H9 (cell line): ENCODE data around the gene GZMH. TPM values are rescaled to one million over a fixed set of nuclear protein-coding genes. Genes with fewer than 3 reads are reported as not detected.

Experiments used
- DNase-seq: peaks from one replicate; pipeline ENCODE4 v3.0.0-alpha.2; 2017
- H2AFZ ChIP-seq: one replicate; pipeline ENCODE4 v1.6.1; 2013; ENCODE audit warnings: mild to moderate bottlenecking, low read length, control low read depth, moderate library complexity
- H2AK5ac ChIP-seq: 2 replicates; pipeline ENCODE4 v1.6.1; 2013; ENCODE audit warnings: low read length, control low read depth, mixed read lengths; ENCODE audit not compliant: insufficient read length
- H2BK120ac ChIP-seq: one replicate; pipeline ENCODE4 v1.6.1; 2013; ENCODE audit warnings: low read depth, mild to moderate bottlenecking, low read length, control low read depth, inconsistent platforms; ENCODE audit not compliant: poor library complexity, severe bottlenecking
- H2BK12ac ChIP-seq: 2 replicates; pipeline ENCODE4 v1.6.1; 2013; ENCODE audit warnings: low read length, control low read depth, mixed read lengths, low read depth; ENCODE audit not compliant: insufficient read length
- H2BK15ac ChIP-seq: 2 replicates; pipeline ENCODE4 v1.6.1; 2013; ENCODE audit warnings: low read depth, low read length, control low read depth
- H2BK20ac ChIP-seq: one replicate; pipeline ENCODE4 v1.6.1; 2013; ENCODE audit warnings: low read depth, mild to moderate bottlenecking, low read length, control low read depth, inconsistent platforms; ENCODE audit not compliant: poor library complexity, severe bottlenecking
- H2BK5ac ChIP-seq: 2 replicates; pipeline ENCODE4 v1.6.1; 2013; ENCODE audit warnings: low read length, control low read depth, mixed read lengths; ENCODE audit not compliant: insufficient read length
- H3K14ac ChIP-seq: 2 replicates; pipeline ENCODE4 v1.6.1; 2013; ENCODE audit warnings: low read length, control low read depth; ENCODE audit not compliant: insufficient read depth
- H3K18ac ChIP-seq: 2 replicates; pipeline ENCODE4 v1.6.1; 2013; ENCODE audit warnings: low read depth, mild to moderate bottlenecking, mixed read lengths, low read length, control low read depth; ENCODE audit not compliant: insufficient read length
- H3K23ac ChIP-seq: 2 replicates; pipeline ENCODE4 v1.6.1; 2013; ENCODE audit warnings: low read length, control low read depth, mixed read lengths, low read depth; ENCODE audit not compliant: insufficient read length
- H3K23me2 ChIP-seq: 2 replicates; pipeline ENCODE4 v1.6.1; 2013; ENCODE audit warnings: low read depth, mild to moderate bottlenecking, mixed read lengths, low read length, control low read depth; ENCODE audit not compliant: insufficient read length, poor library complexity, severe bottlenecking
- H3K27ac ChIP-seq: 2 replicates; pipeline ENCODE4 v1.5.1; 2013; ENCODE audit warnings: low read length, control low read depth, mixed read lengths, low read depth; ENCODE audit not compliant: insufficient read length
- H3K27me3 ChIP-seq: 2 replicates; pipeline ENCODE4 v1.6.1; 2013; ENCODE audit warnings: low read length, control low read depth, inconsistent platforms; ENCODE audit not compliant: insufficient read depth
- H3K4ac ChIP-seq: 2 replicates; pipeline ENCODE4 v1.6.1; 2013; ENCODE audit warnings: low read depth, mild to moderate bottlenecking, control low read depth, inconsistent platforms, low read length, moderate library complexity
- H3K4me1 ChIP-seq: 2 replicates; pipeline ENCODE4 v1.6.1; 2013; ENCODE audit warnings: low read length, control low read depth, inconsistent platforms; ENCODE audit not compliant: insufficient read depth
- H3K4me2 ChIP-seq: 2 replicates; pipeline ENCODE4 v1.6.1; 2013; ENCODE audit warnings: low read length, control low read depth, mixed read lengths; ENCODE audit not compliant: insufficient read length, insufficient read depth
- H3K56ac ChIP-seq: 2 replicates; pipeline ENCODE4 v1.6.1; 2013; ENCODE audit warnings: low read depth, mild to moderate bottlenecking, mixed read lengths, low read length, control low read depth; ENCODE audit not compliant: insufficient read length
- H3K79me1 ChIP-seq: 2 replicates; pipeline ENCODE4 v1.6.1; 2013; ENCODE audit warnings: low read depth, mild to moderate bottlenecking, moderate library complexity, low read length, control low read depth, inconsistent platforms; ENCODE audit not compliant: insufficient read depth, poor library complexity, severe bottlenecking
- H3K79me2 ChIP-seq: 2 replicates; pipeline ENCODE4 v1.6.1; 2013; ENCODE audit warnings: low read length, control low read depth, inconsistent platforms; ENCODE audit not compliant: insufficient read depth
- H3K9ac ChIP-seq: 2 replicates; pipeline ENCODE4 v1.6.1; 2013; ENCODE audit warnings: low read length, control low read depth, mixed read lengths; ENCODE audit not compliant: insufficient read length; ENCODE audit errors: extremely low read depth
- H3K9me3 ChIP-seq: one replicate; pipeline ENCODE4 v1.6.1; 2013; ENCODE audit warnings: low read depth, low read length, inconsistent platforms; ENCODE audit not compliant: control insufficient read depth
- H3T11ph ChIP-seq: one replicate; pipeline ENCODE4 v1.6.1; 2013; ENCODE audit warnings: mild to moderate bottlenecking, low read length, control low read depth, inconsistent platforms
- H4K20me1 ChIP-seq: one replicate; pipeline ENCODE4 v1.6.1; 2013; ENCODE audit not compliant: control insufficient read depth, insufficient read length, insufficient read depth
- H4K5ac ChIP-seq: 2 replicates; pipeline ENCODE4 v1.6.1; 2013; ENCODE audit warnings: low read depth, mild to moderate bottlenecking, mixed read lengths, low read length, control low read depth; ENCODE audit not compliant: insufficient read length
- H4K8ac ChIP-seq: replicated peaks from 2 replicates; pipeline ENCODE4 v1.6.1; 2013; ENCODE audit warnings: low read length, control low read depth, mixed read lengths, low read depth; ENCODE audit not compliant: insufficient read length
- H4K91ac ChIP-seq: 2 replicates; pipeline ENCODE4 v1.6.1; 2013; ENCODE audit warnings: low read depth, mild to moderate bottlenecking, moderate library complexity, mixed read lengths, low read length, control low read depth; ENCODE audit not compliant: insufficient read length
- H3K27ac Mint-ChIP-seq, 3 experiments: 2 replicates in 2 of 3; 3 replicates in 1 of 3; pipeline ENCODE4 v1.8.0; 2020 to 2021; ENCODE audit warnings: mixed read lengths in 3 of 3, mild to moderate bottlenecking in 1 of 3, moderate library complexity in 1 of 3
- H3K27me3 Mint-ChIP-seq: 2 replicates; pipeline ENCODE4 v1.8.0; 2021; ENCODE audit warnings: low read depth, mild to moderate bottlenecking, moderate library complexity, mixed read lengths
- H3K36me3 Mint-ChIP-seq, 3 experiments: 2 replicates in 2 of 3; 3 replicates in 1 of 3; pipeline ENCODE4 v1.8.0; 2020 to 2021; ENCODE audit warnings: low read depth in 3 of 3, mixed read lengths in 3 of 3; ENCODE audit not compliant: insufficient read depth in 1 of 3
- H3K4me1 Mint-ChIP-seq, 2 experiments: 2 replicates each; pipeline ENCODE4 v1.8.0; 2020; ENCODE audit warnings: mixed read lengths in 2 of 2
- H3K4me3 Mint-ChIP-seq, 2 experiments: 2 replicates in 1 of 2; 3 replicates in 1 of 2; pipeline ENCODE4 v1.8.0; 2020 to 2021; ENCODE audit warnings: mild to moderate bottlenecking in 2 of 2, mixed read lengths in 2 of 2, moderate library complexity in 1 of 2
- H3K9me3 Mint-ChIP-seq, 2 experiments: 2 replicates in 1 of 2; 3 replicates in 1 of 2; pipeline ENCODE4 v1.8.0; 2020; ENCODE audit warnings: mild to moderate bottlenecking in 2 of 2, mixed read lengths in 2 of 2, moderate library complexity in 1 of 2
- CTCF ChIP-seq: fragments of 200-600 bp; sonication (generic); conservative IDR thresholded peaks from 3 replicates; pipeline ENCODE4 v1.8.0; 2021; ENCODE audit warnings: antibody characterized with exemption, mild to moderate bottlenecking
- WGBS: extraction: QIAGEN DNeasy Blood & Tissue Kit; methylation state at CpG from one replicate; pipeline ENCODE4 v1.1.7; 2013; ENCODE audit warnings: missing lambda C conversion rate, low lambda C conversion rate, mixed read lengths; ENCODE audit not compliant: insufficient read length; ENCODE audit errors: extremely low coverage; 5-methylcytosine and 5-hydroxymethylcytosine counted together
- total RNA-seq: library from RNA; stranded (reverse); gene quantifications from 2 replicates; pipeline ENCODE4 v1.2.1, GENCODE V29; 2021

The GZMH gene
- total RNA-seq, 1 experiment from 2014 or later, result not detected

DNA sequence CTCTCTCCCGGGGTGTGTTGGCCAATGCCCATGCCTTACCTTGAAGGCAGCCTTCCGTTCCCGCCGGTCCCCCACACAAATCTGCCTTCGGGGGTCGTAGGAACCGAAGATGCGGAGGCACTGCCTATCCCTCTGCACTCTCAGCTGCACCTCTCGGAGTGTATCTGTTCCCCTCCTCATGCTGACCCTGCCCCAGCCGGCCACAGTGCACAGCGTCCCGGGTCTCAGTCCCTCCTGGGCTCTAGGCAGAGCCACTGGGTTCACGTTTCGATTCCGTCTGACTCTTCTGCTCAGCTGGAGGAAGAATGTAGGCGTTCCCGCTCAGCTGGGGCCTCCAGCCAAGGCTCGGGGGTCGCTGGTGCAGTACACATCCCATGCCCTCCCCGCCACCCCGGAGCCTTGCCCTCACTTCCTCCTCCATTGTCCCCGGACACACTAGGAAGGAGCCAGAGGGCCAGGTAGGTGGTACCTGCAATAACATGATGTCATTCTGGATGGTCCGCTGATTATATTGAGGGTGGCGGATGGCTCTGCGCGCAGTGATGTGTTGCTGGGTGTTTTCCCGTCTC lies 35.2 kb downstream of the GZMH start:
- H3K14ac ChIP-seq, result 0 out of 2 replicates have a peak overlapping the region, but pooled peaks have one; percentile 37
- no peak overlapping the region for H3K4me2 ChIP-seq
- no peak overlapping the region for H4K5ac ChIP-seq
- peaks cover 0 to 79% of the 10 kb centered on the region in 2 experiments; a peak in 2 of 5 replicates for H3K9me3 Mint-ChIP-seq
- H3K9ac ChIP-seq, result no peak overlapping the region
- no peak overlapping the region for H4K8ac ChIP-seq
- H3K36me3 Mint-ChIP-seq, result peaks cover 0 to 43% (median 0%) of the 10 kb centered on the region in 3 experiments; a peak in 2 of 7 replicates
- H3K79me1 ChIP-seq, result no peaks in the 10 kb centered on the region
- H3K18ac ChIP-seq, result no peak overlapping the region
- no peaks in the 10 kb centered on the region for H3K4me1 Mint-ChIP-seq
- H4K91ac ChIP-seq, result no peak overlapping the region
- no peak overlapping the region for H2BK12ac ChIP-seq
- H3K23me2 ChIP-seq, result peaks cover 3% of the 10 kb centered on the region
- no peak overlapping the region for H3K4me3 Mint-ChIP-seq
- peaks cover 3% of the 10 kb centered on the region for H3K27me3 Mint-ChIP-seq
- H3K4ac ChIP-seq, result no peak overlapping the region
- 0 out of 2 replicates have a peak, but pooled peaks cover 3% of the 10 kb centered on the region for H3K4me1 ChIP-seq
- H3K79me2 ChIP-seq, result no peaks in the 10 kb centered on the region
- no peak overlapping the region for H3K27ac ChIP-seq
- WGBS, result no CpG with 5 or more reads among the region's 27 CpGs
- no peaks in the 10 kb centered on the region for H4K20me1 ChIP-seq
- no peak for DNase-seq
- no peak overlapping the region for H2AFZ ChIP-seq
- no peak for TF ChIP-seq CTCF
- H3K9me3 ChIP-seq, result no peaks in the 10 kb centered on the region
- H3K27ac Mint-ChIP-seq, result no peak overlapping the region
- no peak overlapping the region for H2BK5ac ChIP-seq
- no peak overlapping the region for H2BK120ac ChIP-seq
- no peak overlapping the region for H3K56ac ChIP-seq
- no peak overlapping the region for H2BK20ac ChIP-seq
- H2AK5ac ChIP-seq, result no peak overlapping the region
- H3K27me3 ChIP-seq, result no peaks in the 10 kb centered on the region
- no peak overlapping the region for H2BK15ac ChIP-seq
- no peak overlapping the region for H3K23ac ChIP-seq
- H3T11ph ChIP-seq, result no peak overlapping the region
